ENCODE measurements around the gene CALML3.

Gene CALML3

GRCh38 chr10:5528989-5529701, 4.4 kb downstream of the CALML3 start:
- DNase-seq = no peak

GRCh38 chr10:5529702-5530411, 5.1 kb downstream of the CALML3 start:
- DNase-seq = no peak

GRCh38 chr10:5530412-5530806, 5.6 kb downstream of the CALML3 start:
- DNase-seq = no peak

GRCh38 chr10:5530846-5531557, 6.2 kb downstream of the CALML3 start:
- no peak for DNase-seq

- no peak for DNase-seq
Observed at GRCh38 chr10:5531558-5532306, 7.0 kb downstream of the CALML3 start.

GRCh38 chr10:5532307-5532605, 7.5 kb downstream of the CALML3 start:
- no peak for DNase-seq

GRCh38 chr10:5532618-5533097, 7.9 kb downstream of the CALML3 start:
- DNase-seq = no peak

- no peak for DNase-seq
Observed at GRCh38 chr10:5533098-5533731, 8.5 kb downstream of the CALML3 start.

- DNase-seq = no peak
Observed at GRCh38 chr10:5534051-5534821, 9.5 kb downstream of the CALML3 start.

GRCh38 chr10:5534880-5535856, 10.4 kb downstream of the CALML3 start:
- DNase-seq = no peak

- DNase-seq = no peak
Observed at GRCh38 chr10:5536486-5537081, 11.8 kb downstream of the CALML3 start.

GRCh38 chr10:5537684-5538083, 12.9 kb downstream of the CALML3 start:
- no peak for DNase-seq

GRCh38 chr10:5538446-5538845, 13.7 kb downstream of the CALML3 start:
- no peak for DNase-seq

GRCh38 chr10:5538892-5539651, 14.3 kb downstream of the CALML3 start:
- DNase-seq = no peak

- no peak for DNase-seq
Observed at GRCh38 chr10:5540080-5540479, 15.3 kb downstream of the CALML3 start.

- no peak for DNase-seq
Observed at GRCh38 chr10:5540891-5541290, 16.1 kb downstream of the CALML3 start.

GRCh38 chr10:5542100-5542499, 17.3 kb downstream of the CALML3 start:
- no peak for DNase-seq

GRCh38 chr10:5543623-5544022, 18.9 kb downstream of the CALML3 start:
- no peak for DNase-seq

GRCh38 chr10:5544216-5544805, 19.6 kb downstream of the CALML3 start:
- DNase-seq = no peak
